Endodermal cell (in vitro differentiated cells): Measurements from ENCODE around the gene ADD1. TPM values are rescaled to one million over a fixed set of nuclear protein-coding genes. Genes with fewer than 3 reads are reported as not detected.

Experiments
- DNase-seq: peaks from one replicate; pipeline ENCODE4 v3.0.0-alpha.2; 2017
- H3K27ac ChIP-seq: 2 replicates; pipeline ENCODE4 v1.5.1; 2013; ENCODE audit warnings: mild to moderate bottlenecking, low read depth, low read length, moderate library complexity
- H3K27me3 ChIP-seq: 2 replicates; pipeline ENCODE4 v1.6.1; 2013; ENCODE audit warnings: mild to moderate bottlenecking, low read length, moderate library complexity; ENCODE audit not compliant: insufficient read depth, control insufficient read depth, poor library complexity, severe bottlenecking
- H3K36me3 ChIP-seq: 2 replicates; pipeline ENCODE4 v1.7.0; 2013; ENCODE audit warnings: mild to moderate bottlenecking, low read length, moderate library complexity; ENCODE audit not compliant: control insufficient read depth, insufficient read depth
- H3K4me1 ChIP-seq: one replicate; pipeline ENCODE4 v1.7.0; 2013; ENCODE audit warnings: low read length; ENCODE audit not compliant: control insufficient read depth, insufficient read depth
- H3K4me3 ChIP-seq: 2 replicates; pipeline ENCODE4 v1.5.1; 2013; ENCODE audit warnings: mild to moderate bottlenecking, low read length, moderate library complexity
- H3K9ac ChIP-seq: 2 replicates; pipeline ENCODE4 v1.6.1; 2013; ENCODE audit warnings: mild to moderate bottlenecking, low read length, moderate library complexity; ENCODE audit not compliant: poor library complexity, severe bottlenecking; ENCODE audit errors: extremely low read depth
- H3K9me3 ChIP-seq: 2 replicates; pipeline ENCODE4 v1.6.1; 2013; ENCODE audit warnings: mild to moderate bottlenecking, low read length, moderate library complexity; ENCODE audit not compliant: control insufficient read depth
- H3K27ac Mint-ChIP-seq: 2 replicates; pipeline ENCODE4 v1.8.0; 2020; ENCODE audit warnings: mixed read lengths
- H3K27me3 Mint-ChIP-seq: 2 replicates; pipeline ENCODE4 v1.8.0; 2021; ENCODE audit warnings: mild to moderate bottlenecking, mixed read lengths; ENCODE audit not compliant: insufficient read depth
- H3K36me3 Mint-ChIP-seq: 2 replicates; pipeline ENCODE4 v1.8.0; 2020; ENCODE audit warnings: low read depth, mixed read lengths
- H3K4me1 Mint-ChIP-seq: 2 replicates; pipeline ENCODE4 v1.8.0; 2020; ENCODE audit warnings: mixed read lengths
- H3K4me3 Mint-ChIP-seq: 2 replicates; pipeline ENCODE4 v1.8.0; 2020; ENCODE audit warnings: mild to moderate bottlenecking, moderate library complexity, mixed read lengths
- H3K9me3 Mint-ChIP-seq: 2 replicates; pipeline ENCODE4 v1.8.0; 2020; ENCODE audit warnings: mild to moderate bottlenecking, mixed read lengths
- WGBS, 2 experiments: methylation state at CpG; one replicate each; pipeline versions ENCODE4 v1.1.5 to v1.1.7; 2013; ENCODE audit warnings: missing lambda C conversion rate in 2 of 2, mixed read lengths in 1 of 2; ENCODE audit not compliant: insufficient coverage in 1 of 2, insufficient read length in 1 of 2; 5-methylcytosine and 5-hydroxymethylcytosine counted together
- total RNA-seq, 2 donors: library from RNA; stranded (reverse); fragmentation: NEBNext Ultra II Directional in 1 of 2; extraction: Animal tissue kit (Norgen Biotek cat#: 25700) in 1 of 2; gene quantifications; 2 replicates in 1 of 2; 3 replicates in 1 of 2; pipeline ENCODE4 v1.2.1, GENCODE V29; 2021
- TF ChIP-seq, protein P1 (sequence below): fragments of 200-600 bp; sonication (generic); conservative IDR thresholded peaks from 2 replicates; pipeline ENCODE4 v1.5.0; 2021; ENCODE audit warnings: antibody characterized with exemption, mild to moderate bottlenecking

Gene ADD1
- total RNA-seq, 2 donors from 2014 or later = 231 to 257 TPM

DNA sequence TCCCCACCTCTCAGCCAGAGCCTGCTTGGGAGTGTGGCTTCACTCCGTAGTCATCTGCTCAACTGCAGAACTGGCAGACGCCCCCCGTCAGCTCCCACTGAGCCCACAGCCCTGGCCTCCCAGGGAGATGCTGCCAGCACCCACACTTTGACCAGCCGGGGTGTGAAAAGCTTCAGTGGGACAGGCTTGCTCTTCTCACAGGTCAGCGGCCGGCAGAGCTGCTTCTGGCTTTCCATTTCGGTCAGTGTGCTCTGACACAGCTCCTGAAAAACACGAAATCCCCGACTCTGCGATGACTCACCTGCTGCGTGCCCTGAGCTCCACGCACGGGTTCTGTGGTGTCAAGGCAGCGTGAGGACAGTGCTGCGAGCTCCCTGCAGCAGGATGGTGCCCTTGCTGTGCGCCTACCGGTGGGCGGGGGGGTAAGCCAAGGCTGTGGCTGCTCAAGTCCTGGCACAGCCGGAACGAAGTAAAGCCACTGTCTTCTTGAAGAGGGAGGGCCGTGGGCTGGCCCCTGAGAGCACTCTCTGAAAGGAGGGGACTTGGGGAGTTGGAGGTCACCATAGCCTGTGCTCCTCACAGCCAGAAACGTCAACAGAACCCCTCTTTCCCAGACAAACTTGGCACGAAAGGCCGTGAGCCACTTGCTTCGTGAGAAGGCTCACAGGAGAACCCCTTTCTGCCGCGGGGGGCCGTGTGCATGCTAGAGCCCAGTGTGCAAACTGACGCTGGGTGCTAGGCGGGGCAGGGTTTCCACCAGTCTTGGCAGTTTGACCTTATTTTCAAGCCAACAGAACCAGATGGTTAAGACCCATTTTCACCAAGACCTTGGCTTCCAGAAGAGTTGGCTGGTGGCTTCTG is 96.0 kb downstream of the ADD1 start:
- H3K27ac Mint-ChIP-seq = no peak overlapping the region
- no peaks in the 10 kb centered on the region for H3K27me3 ChIP-seq
- H3K9me3 ChIP-seq = no peaks in the 10 kb centered on the region
- no peak overlapping the region for H3K4me3 Mint-ChIP-seq
- TF ChIP-seq, protein P1, sequence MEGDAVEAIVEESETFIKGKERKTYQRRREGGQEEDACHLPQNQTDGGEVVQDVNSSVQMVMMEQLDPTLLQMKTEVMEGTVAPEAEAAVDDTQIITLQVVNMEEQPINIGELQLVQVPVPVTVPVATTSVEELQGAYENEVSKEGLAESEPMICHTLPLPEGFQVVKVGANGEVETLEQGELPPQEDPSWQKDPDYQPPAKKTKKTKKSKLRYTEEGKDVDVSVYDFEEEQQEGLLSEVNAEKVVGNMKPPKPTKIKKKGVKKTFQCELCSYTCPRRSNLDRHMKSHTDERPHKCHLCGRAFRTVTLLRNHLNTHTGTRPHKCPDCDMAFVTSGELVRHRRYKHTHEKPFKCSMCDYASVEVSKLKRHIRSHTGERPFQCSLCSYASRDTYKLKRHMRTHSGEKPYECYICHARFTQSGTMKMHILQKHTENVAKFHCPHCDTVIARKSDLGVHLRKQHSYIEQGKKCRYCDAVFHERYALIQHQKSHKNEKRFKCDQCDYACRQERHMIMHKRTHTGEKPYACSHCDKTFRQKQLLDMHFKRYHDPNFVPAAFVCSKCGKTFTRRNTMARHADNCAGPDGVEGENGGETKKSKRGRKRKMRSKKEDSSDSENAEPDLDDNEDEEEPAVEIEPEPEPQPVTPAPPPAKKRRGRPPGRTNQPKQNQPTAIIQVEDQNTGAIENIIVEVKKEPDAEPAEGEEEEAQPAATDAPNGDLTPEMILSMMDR = no peak
- H3K9ac ChIP-seq = no peak overlapping the region
- DNase-seq = peak; percentile 35
- no peak overlapping the region for H3K27ac ChIP-seq
- H3K36me3 ChIP-seq = peaks cover 67% of the 10 kb centered on the region
- H3K36me3 Mint-ChIP-seq = peaks cover 64% of the 10 kb centered on the region
- H3K4me1 ChIP-seq = peaks cover 18% of the 10 kb centered on the region
- WGBS, 2 experiments = 94 to 96% methylated on average over 25 to 30 of the region's 30 CpGs
- H3K27me3 Mint-ChIP-seq = no peaks in the 10 kb centered on the region
- H3K4me1 Mint-ChIP-seq = peaks cover 23% of the 10 kb centered on the region
- no peak overlapping the region for H3K4me3 ChIP-seq
- H3K9me3 Mint-ChIP-seq = no peaks in the 10 kb centered on the region

DNA sequence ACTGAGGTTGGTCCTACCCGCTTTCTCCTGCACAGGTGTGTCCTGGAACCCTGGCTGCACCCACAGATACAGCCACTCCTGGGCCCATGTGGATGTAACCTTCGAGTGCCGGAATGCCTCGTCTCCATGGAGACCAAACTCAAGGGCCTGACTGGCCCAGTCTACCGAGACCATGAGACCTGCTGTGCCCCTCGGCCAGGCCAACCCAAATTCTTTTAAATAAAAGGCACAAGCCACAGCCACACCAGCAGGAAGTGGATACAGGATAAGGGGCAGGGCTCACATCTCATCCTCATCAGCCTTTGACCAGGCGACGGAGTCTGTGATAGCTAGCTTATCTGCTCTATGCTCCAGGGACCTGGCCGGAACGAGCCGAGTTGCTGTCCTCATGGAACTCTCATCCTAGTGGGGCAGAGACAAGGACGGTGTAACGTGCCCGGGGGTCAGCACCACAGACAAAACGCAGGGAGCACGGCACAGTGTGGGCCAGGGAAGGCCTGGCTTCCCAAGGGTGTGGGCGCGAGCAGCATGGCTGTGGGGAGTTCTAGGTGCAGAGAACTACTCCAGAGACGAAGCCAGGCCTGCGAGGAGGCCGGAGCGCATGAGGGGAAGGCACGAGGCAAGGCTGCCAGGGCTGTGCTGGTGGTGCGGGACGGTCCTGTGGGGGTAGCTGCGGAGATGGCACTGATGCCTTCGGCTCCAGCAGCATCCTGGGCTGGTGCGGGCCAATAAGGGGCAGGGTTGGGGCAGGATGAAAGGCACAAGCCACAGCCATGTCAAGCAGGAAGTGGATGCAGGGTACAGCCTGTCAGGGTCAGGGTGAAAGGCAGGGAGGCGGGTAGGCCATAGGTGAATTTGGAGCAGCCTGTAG is 96.9 kb downstream of the ADD1 start:
- Mint-ChIP-seq H3K36me3 (peaks cover 72% of the 10 kb centered on the region), H3K4me3 (no peak overlapping the region), H3K27ac (no peak overlapping the region), H3K9me3 (no peaks in the 10 kb centered on the region), H3K4me1 (peaks cover 21% of the 10 kb centered on the region), H3K27me3 (no peaks in the 10 kb centered on the region)
- H3K27me3 ChIP-seq = no peaks in the 10 kb centered on the region
- peaks cover 18% of the 10 kb centered on the region for H3K4me1 ChIP-seq
- H3K4me3 ChIP-seq = no peak overlapping the region
- WGBS, 2 experiments = 94 to 95% methylated on average over 22 to 29 of the region's 29 CpGs
- peak; percentile 46 for DNase-seq
- no peak overlapping the region for H3K9ac ChIP-seq
- TF ChIP-seq, protein P1 = no peak
- no peaks in the 10 kb centered on the region for H3K9me3 ChIP-seq
- peaks cover 76% of the 10 kb centered on the region for H3K36me3 ChIP-seq
- no peak overlapping the region for H3K27ac ChIP-seq

DNA sequence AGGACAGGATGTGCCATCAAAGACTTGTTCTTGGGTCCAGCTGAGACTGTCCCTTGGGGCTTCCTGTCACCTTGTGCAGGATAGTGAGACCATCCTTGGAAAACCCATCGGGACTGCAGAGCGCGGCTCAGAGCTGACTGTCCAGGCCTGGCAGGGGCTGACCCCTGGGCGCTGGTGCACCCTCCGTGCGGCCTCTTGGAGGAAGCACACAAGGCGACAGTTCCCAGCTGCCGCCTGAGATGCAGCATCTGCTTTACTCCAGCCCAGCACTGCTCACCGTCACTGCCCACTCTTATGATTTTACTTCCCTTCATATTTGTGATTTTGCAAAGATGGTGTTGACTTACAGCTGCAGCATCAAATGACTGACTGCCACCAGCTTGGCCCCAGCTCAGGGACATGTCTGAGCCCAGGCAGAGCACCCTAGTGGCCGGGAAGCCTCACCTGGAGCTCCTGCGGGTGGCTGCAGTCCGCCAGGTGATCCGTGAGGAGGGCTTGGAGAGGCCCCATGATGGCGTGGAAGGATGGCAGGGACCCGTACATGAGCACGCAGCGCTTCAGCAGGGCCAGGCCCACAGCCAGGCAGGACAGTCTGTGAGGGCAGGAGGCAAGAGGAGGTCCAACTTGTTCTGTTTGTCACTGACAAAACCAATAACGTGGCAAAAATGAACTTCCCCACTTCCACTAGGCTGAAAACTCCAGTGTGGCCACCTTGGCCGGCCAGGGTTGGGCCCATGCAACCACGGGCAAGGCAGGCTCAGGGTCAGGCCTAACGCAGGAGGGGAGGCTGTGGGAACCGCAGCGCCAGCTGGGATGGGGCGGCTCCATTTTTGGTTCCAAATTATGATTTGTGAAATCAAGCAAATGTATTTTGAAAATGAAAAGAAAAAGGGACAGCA is 97.7 kb downstream of the ADD1 start:
- Histone ChIP-seq H3K36me3 (peaks cover 83% of the 10 kb centered on the region), H3K27ac (no peak overlapping the region), H3K9ac (no peak overlapping the region), H3K4me1 (peaks cover 12% of the 10 kb centered on the region), H3K4me3 (no peak overlapping the region), H3K9me3 (no peaks in the 10 kb centered on the region), H3K27me3 (no peaks in the 10 kb centered on the region)
- 96 to 97% methylated on average over 13 to 24 of the region's 24 CpGs for WGBS, 2 experiments
- Mint-ChIP-seq H3K4me1 (peaks cover 12% of the 10 kb centered on the region), H3K9me3 (no peaks in the 10 kb centered on the region), H3K36me3 (peaks cover 79% of the 10 kb centered on the region), H3K27ac (no peak overlapping the region), H3K4me3 (no peak overlapping the region), H3K27me3 (no peaks in the 10 kb centered on the region)
- TF ChIP-seq, protein P1 = peak; percentile 10
- DNase-seq = peak; percentile 46
